DND-41 (cell line): ENCODE measurements around the gene RPP25L.

Experiments used
- ATAC-seq: fragments of 200-7000 bp; cut with Tn5 transposase; 3 replicates; pipeline ENCODE4 v1.9.1; 2021; ENCODE audit warnings: low read depth; ENCODE audit not compliant: insufficient read depth
- DNase-seq: peaks from one replicate; pipeline ENCODE4 v3.0.0-alpha.2; 2020
- H2AFZ ChIP-seq: 2 replicates; pipeline ENCODE4 v1.6.0; 2012; ENCODE audit warnings: low read depth, low read length
- H3K27ac ChIP-seq: 2 replicates; pipeline ENCODE4 v1.5.1; 2012; ENCODE audit warnings: low read length, inconsistent platforms
- H3K27me3 ChIP-seq: fragments of 200-600 bp; sonication (generic); 2 replicates; pipeline ENCODE4 v1.6.0; 2012; ENCODE audit warnings: low read length, mild to moderate bottlenecking, inconsistent platforms; ENCODE audit not compliant: insufficient read depth, poor library complexity
- H3K36me3 ChIP-seq: 2 replicates; pipeline ENCODE4 v1.5.1; 2012; ENCODE audit warnings: low read length, inconsistent platforms; ENCODE audit not compliant: insufficient read depth
- H3K4me1 ChIP-seq: 2 replicates; pipeline ENCODE4 v1.5.1; 2012; ENCODE audit warnings: mild to moderate bottlenecking, low read length; ENCODE audit not compliant: insufficient read depth
- H3K4me2 ChIP-seq: 2 replicates; pipeline ENCODE4 v1.6.0; 2012; ENCODE audit warnings: mild to moderate bottlenecking, moderate library complexity, low read length, inconsistent platforms; ENCODE audit not compliant: insufficient read depth
- H3K4me3 ChIP-seq, 2 experiments: fragments of 200-600 bp in 1 of 2; shearing (Covaris generic) in 1 of 2; 2 replicates each; pipeline ENCODE4 v1.5.1; 2012 to 2016; ENCODE audit warnings: inconsistent platforms in 2 of 2, low read length in 2 of 2, mild to moderate bottlenecking in 2 of 2, low read depth in 1 of 2, moderate library complexity in 1 of 2
- H3K79me2 ChIP-seq: 2 replicates; pipeline ENCODE4 v1.6.0; 2012; ENCODE audit warnings: low read length, inconsistent platforms; ENCODE audit not compliant: insufficient read depth
- H3K9ac ChIP-seq: 2 replicates; pipeline ENCODE4 v1.6.0; 2012; ENCODE audit warnings: low read depth, mild to moderate bottlenecking, inconsistent platforms, low read length, moderate library complexity
- H3K9me3 ChIP-seq: 2 replicates; pipeline ENCODE4 v1.5.1; 2012; ENCODE audit warnings: low read length, moderate library complexity, mild to moderate bottlenecking, inconsistent platforms; ENCODE audit not compliant: insufficient read depth, severe bottlenecking
- H4K20me1 ChIP-seq: 2 replicates; pipeline ENCODE4 v1.6.0; 2012; ENCODE audit warnings: low read length; ENCODE audit not compliant: insufficient read depth
- EZH2 ChIP-seq: IDR thresholded peaks from 3 replicates; pipeline ENCODE4 v1.6.1; 2012; ENCODE audit warnings: borderline replicate concordance, low read depth, mild to moderate bottlenecking, moderate library complexity, low read length, inconsistent platforms; ENCODE audit not compliant: severe bottlenecking
- TF ChIP-seq, protein P1 (sequence below): IDR thresholded peaks from 2 replicates; pipeline ENCODE4 v1.5.1; 2012; ENCODE audit warnings: borderline replicate concordance, low read length, moderate library complexity, mild to moderate bottlenecking; ENCODE audit not compliant: poor library complexity, severe bottlenecking; ENCODE audit errors: extremely low read depth

Gene RPP25L

DNA sequence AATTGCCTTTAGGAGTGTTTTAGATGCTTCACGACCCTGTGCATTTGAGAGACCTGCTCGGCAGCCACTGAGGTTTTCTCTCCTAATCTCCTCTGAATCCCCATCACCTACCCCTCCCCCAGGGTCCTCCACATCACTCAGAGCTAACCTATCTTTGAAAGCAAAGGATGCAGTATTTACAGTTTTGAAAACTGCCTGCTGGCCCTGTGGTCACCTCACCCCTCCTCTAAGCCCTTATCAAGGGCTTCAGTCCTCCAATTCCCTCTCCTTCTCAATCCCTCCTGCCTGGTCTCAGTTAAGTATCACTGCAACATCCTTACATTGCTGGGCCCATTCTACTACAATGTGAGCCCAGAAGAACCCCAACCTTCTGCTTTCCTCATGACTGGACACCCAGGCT is 4.6 kb downstream of the RPP25L start:
- Histone ChIP-seq H3K27ac (no peak overlapping the region), H3K4me1 (peaks cover 17% of the 10 kb centered on the region), H3K79me2 (peaks cover 11% of the 10 kb centered on the region), H4K20me1 (no peaks in the 10 kb centered on the region; the same call in 1 of the 2 replicates), H3K9me3 (no peaks in the 10 kb centered on the region), H3K4me2 (no peak overlapping the region), H3K4me3 (no peak overlapping the region), H3K9ac (no peak overlapping the region), H2AFZ (no peak overlapping the region), H3K27me3 (no peaks in the 10 kb centered on the region), H3K36me3 (peaks cover 3% of the 10 kb centered on the region; the same call in 1 of the 2 replicates)
- ATAC-seq (no peak), DNase-seq (no peak)
- no peak for TF ChIP-seq EZH2
- TF ChIP-seq, protein P1, sequence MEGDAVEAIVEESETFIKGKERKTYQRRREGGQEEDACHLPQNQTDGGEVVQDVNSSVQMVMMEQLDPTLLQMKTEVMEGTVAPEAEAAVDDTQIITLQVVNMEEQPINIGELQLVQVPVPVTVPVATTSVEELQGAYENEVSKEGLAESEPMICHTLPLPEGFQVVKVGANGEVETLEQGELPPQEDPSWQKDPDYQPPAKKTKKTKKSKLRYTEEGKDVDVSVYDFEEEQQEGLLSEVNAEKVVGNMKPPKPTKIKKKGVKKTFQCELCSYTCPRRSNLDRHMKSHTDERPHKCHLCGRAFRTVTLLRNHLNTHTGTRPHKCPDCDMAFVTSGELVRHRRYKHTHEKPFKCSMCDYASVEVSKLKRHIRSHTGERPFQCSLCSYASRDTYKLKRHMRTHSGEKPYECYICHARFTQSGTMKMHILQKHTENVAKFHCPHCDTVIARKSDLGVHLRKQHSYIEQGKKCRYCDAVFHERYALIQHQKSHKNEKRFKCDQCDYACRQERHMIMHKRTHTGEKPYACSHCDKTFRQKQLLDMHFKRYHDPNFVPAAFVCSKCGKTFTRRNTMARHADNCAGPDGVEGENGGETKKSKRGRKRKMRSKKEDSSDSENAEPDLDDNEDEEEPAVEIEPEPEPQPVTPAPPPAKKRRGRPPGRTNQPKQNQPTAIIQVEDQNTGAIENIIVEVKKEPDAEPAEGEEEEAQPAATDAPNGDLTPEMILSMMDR = no peak

DNA sequence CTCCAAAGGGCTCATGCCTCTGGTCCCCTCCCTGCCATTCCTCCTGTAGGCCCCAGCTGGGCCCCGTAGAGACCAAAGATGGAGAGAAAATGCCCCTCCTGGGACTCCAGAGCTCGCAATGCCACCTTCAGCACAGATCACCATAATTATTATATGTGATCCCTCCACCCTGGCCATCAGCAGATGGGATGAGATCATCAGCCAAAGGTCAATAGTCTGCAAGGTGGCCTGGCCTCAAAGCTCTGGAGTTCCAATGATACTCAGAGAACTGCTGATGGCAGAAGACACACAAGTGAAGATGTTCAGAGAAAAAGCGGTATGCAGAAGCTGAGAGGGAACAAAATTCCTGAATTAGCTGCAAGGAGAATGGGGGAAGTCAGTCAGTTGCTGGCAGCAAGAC is 5.0 kb downstream of the RPP25L start:
- DNase-seq (no peak), ATAC-seq (no peak)
- no peaks in the 10 kb centered on the region; the same call in 1 of the 2 replicates for H4K20me1 ChIP-seq
- H3K36me3 ChIP-seq = peaks cover 3% of the 10 kb centered on the region; the same call in 1 of the 2 replicates
- no peaks in the 10 kb centered on the region for H3K27me3 ChIP-seq
- no peak overlapping the region for H3K27ac ChIP-seq
- H3K9me3 ChIP-seq = no peaks in the 10 kb centered on the region
- H3K4me2 ChIP-seq = no peak overlapping the region
- no peak overlapping the region for H3K4me3 ChIP-seq
- peaks cover 14% of the 10 kb centered on the region for H3K4me1 ChIP-seq
- no peak for TF ChIP-seq EZH2
- H2AFZ ChIP-seq = no peak overlapping the region
- no peak overlapping the region for H3K9ac ChIP-seq
- peaks cover 11% of the 10 kb centered on the region for H3K79me2 ChIP-seq

DNA sequence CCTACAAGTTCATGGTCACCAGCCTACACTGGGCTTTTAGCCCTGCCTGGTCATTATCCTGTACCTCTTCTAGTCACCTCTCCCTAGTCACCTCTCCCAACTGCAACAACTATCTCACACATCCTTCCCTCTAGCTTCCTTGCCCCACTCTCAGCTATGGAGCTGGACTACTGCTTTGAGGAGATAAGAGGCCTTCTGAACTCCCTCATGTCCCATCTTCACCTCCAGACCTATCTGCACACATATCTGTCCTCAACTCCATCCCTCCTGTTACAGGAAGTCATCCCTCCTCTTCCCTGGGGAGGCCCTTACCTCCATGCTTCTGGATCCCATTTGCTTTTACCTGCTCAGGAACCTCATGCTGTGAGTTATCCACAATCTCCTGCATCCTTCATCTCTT is 5.7 kb downstream of the RPP25L start:
- H3K4me2 ChIP-seq = no peak overlapping the region
- H3K27me3 ChIP-seq = no peaks in the 10 kb centered on the region
- DNase-seq = no peak
- H3K36me3 ChIP-seq = peaks cover 3% of the 10 kb centered on the region; the same call in 1 of the 2 replicates
- peaks cover 11% of the 10 kb centered on the region for H3K4me1 ChIP-seq
- H3K27ac ChIP-seq = no peak overlapping the region
- no peaks in the 10 kb centered on the region for H3K9me3 ChIP-seq
- ATAC-seq = no peak
- no peak overlapping the region for H3K4me3 ChIP-seq
- no peak overlapping the region for H3K9ac ChIP-seq
- no peak for TF ChIP-seq EZH2
- TF ChIP-seq, protein P1 = no peak
- H3K79me2 ChIP-seq = peaks cover 5% of the 10 kb centered on the region
- no peak overlapping the region for H2AFZ ChIP-seq
- no peaks in the 10 kb centered on the region; the same call in 1 of the 2 replicates for H4K20me1 ChIP-seq

DNA sequence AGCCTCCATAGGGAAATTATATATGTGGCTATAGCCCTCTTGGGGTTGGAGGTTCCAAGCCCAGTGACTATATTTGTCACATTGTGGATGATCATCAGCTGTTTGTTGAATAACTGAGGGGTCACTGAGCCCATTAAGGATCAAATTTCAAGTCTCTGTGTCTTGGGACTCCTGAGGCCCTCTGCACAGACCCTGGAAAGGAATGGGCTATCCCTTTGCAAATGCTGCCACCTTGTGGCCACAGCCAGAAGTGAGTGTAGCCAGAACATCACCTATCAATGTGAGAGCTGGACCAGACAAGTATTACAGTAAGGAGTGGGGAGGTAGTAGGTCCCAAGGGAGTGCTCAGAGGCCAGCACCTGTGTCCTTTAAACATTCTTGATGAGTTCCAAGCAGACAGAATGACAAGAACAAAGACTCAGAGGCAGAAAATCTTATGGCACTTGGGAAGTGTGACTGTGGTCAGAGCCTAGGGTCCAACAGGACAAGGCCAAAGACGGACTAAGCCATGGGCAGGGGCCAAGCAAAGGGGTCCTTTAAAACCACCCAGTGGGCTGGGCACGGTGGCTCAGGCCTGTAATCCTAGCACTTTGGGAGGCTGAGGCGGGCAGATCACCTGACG is 8.2 kb downstream of the RPP25L start:
- Histone ChIP-seq H3K4me2 (no peak overlapping the region), H2AFZ (no peak overlapping the region), H3K9me3 (no peaks in the 10 kb centered on the region), H3K4me1 (no peaks in the 10 kb centered on the region), H3K79me2 (no peaks in the 10 kb centered on the region), H4K20me1 (no peaks in the 10 kb centered on the region; the same call in 1 of the 2 replicates), H3K9ac (no peak overlapping the region), H3K36me3 (no peaks in the 10 kb centered on the region), H3K4me3 (no peak overlapping the region), H3K27ac (no peak overlapping the region), H3K27me3 (no peaks in the 10 kb centered on the region)
- peak; percentile 79 for DNase-seq
- TF ChIP-seq, protein P1 = peak; percentile 95
- TF ChIP-seq EZH2 = no peak
- peak; percentile 98 for ATAC-seq
